ENCODE data around the gene ITPRID1.

DNA sequence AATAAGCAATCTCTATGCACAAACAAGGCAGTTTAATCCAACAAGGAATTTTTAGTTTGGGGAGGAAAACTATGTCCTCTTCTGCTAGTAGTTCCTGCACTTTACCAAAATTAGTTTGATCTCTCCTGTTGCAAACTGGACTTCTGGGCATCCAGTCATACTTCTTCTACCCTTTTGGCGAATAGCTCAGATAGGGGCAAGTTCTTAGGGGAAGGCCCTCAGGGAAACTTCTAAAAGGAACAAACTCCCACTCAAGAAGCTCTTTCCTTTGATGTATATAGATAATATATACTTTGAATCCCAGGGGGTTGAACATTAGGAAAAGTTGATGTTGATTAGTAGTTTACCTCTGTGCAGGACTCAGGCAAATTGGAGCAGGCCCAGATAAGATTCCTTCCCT, 151.7 kb downstream of the ITPRID1 start:
- TF ChIP-seq, protein P1, sequence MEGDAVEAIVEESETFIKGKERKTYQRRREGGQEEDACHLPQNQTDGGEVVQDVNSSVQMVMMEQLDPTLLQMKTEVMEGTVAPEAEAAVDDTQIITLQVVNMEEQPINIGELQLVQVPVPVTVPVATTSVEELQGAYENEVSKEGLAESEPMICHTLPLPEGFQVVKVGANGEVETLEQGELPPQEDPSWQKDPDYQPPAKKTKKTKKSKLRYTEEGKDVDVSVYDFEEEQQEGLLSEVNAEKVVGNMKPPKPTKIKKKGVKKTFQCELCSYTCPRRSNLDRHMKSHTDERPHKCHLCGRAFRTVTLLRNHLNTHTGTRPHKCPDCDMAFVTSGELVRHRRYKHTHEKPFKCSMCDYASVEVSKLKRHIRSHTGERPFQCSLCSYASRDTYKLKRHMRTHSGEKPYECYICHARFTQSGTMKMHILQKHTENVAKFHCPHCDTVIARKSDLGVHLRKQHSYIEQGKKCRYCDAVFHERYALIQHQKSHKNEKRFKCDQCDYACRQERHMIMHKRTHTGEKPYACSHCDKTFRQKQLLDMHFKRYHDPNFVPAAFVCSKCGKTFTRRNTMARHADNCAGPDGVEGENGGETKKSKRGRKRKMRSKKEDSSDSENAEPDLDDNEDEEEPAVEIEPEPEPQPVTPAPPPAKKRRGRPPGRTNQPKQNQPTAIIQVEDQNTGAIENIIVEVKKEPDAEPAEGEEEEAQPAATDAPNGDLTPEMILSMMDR (IDR thresholded peaks at IDR 0.05) = no peak
- no peak for TF ChIP-seq POLR2A (IDR thresholded peaks at IDR 0.05)
- no peak for TF ChIP-seq POLR2AphosphoS5 (IDR thresholded peaks at IDR 0.05; ENCODE audit: insufficient read depth in 1 of 2, low read depth in 1 of 2)

Measured in vagina (tissue), 2 donors.